HepG2 (cell line): ENCODE data around the gene RGR. TPM values are rescaled to one million over a fixed set of nuclear protein-coding genes. Genes with fewer than 3 reads are reported as not detected.
A peak's percentile ranks its signal among the peaks of the same experiment; 100 is the strongest.

Experiments
- ATAC-seq: fragments of 200-7000 bp; cut with Tn5 transposase; 3 replicates; pipeline ENCODE4 v1.9.1; 2020; ENCODE audit warnings: mild to moderate bottlenecking, moderate library complexity
- BruUV-seq: library from RNA; stranded (reverse); fragments of 400-500 nt; replicated peaks from 2 replicates; lab custom pipeline; 2021; lab: Mats Ljungman, UMichigan
- CTCF ChIA-PET: fragments of 300-600 bp; formaldehyde crosslinking; extraction: SDS; loops from one replicate; lab custom pipeline; 2021; ENCODE audit warnings: low total read pairs, inconsistent platforms, low intra/inter-chr PET ratio; lab: Yijun Ruan, JAX
- POLR2A ChIA-PET: fragments of 350-600 bp; sonication (Branson Sonifier 250); formaldehyde crosslinking; loops from one replicate; lab custom pipeline; 2020; ENCODE audit warnings: antibody characterized with exemption, inconsistent platforms; lab: Yijun Ruan, JAX
- DNase-seq: peaks from one replicate; pipeline ENCODE4 v3.0.0-alpha.2; 2015; ENCODE audit warnings: low spot score
- FAIRE-seq: peaks from 3 replicates; lab custom pipeline; 2011; peaks lifted over from hg19 to GRCh38; lab: Jason Lieb, UNC
- H2AFZ ChIP-seq: one replicate; pipeline ENCODE4 v1.6.1; 2011; ENCODE audit warnings: low read length, inconsistent platforms
- H3K27ac ChIP-seq: fragments of 300-600 bp; 3 replicates; pipeline ENCODE4 v1.8.0; 2011; ENCODE audit warnings: mixed run types, mild to moderate bottlenecking, mixed read lengths, low read length, inconsistent platforms; ENCODE audit not compliant: insufficient read depth; ENCODE audit errors: extremely low read length
- H3K27me3 ChIP-seq, 2 experiments: fragments of 200-600 bp in 1 of 2; 2 replicates in 1 of 2; 3 replicates in 1 of 2; pipeline versions ENCODE4 v1.6.0 to v1.8.0; 2011; ENCODE audit warnings: low read length in 2 of 2, mild to moderate bottlenecking in 2 of 2, moderate library complexity in 2 of 2, inconsistent platforms in 1 of 2; ENCODE audit not compliant: insufficient read depth in 2 of 2, control insufficient read depth in 1 of 2
- H3K36me3 ChIP-seq, 2 experiments: fragments of 200-600 bp in 1 of 2; replicated peaks in 1 of 2; 2 replicates in 1 of 2; 3 replicates in 1 of 2; pipeline versions ENCODE4 v1.5.1 to v1.8.0; 2011; ENCODE audit warnings: low read length in 2 of 2, inconsistent platforms in 1 of 2; ENCODE audit not compliant: insufficient read depth in 2 of 2, control insufficient read depth in 1 of 2
- H3K4me1 ChIP-seq: 2 replicates; pipeline ENCODE4 v1.5.1; 2012; ENCODE audit warnings: low read length, inconsistent platforms; ENCODE audit not compliant: insufficient read depth
- H3K4me2 ChIP-seq: 2 replicates; pipeline ENCODE4 v1.6.0; 2011; ENCODE audit warnings: low read depth, low read length, inconsistent platforms
- H3K4me3 ChIP-seq, 3 experiments: fragments of 200-600 bp in 1 of 3; sonication (generic), shearing (Covaris generic) in 1 of 3; replicated peaks in 1 of 3; 2 replicates each; pipeline ENCODE4 v1.5.1; 2011 to 2016; ENCODE audit warnings: low read length in 3 of 3, inconsistent platforms in 2 of 3, low read depth in 2 of 3, mild to moderate bottlenecking in 2 of 3, control low read depth in 1 of 3, mixed read lengths in 1 of 3; ENCODE audit not compliant: insufficient read depth in 1 of 3
- H3K79me2 ChIP-seq: one replicate; pipeline ENCODE4 v1.6.1; 2011; ENCODE audit warnings: low read length, inconsistent platforms; ENCODE audit not compliant: insufficient read depth
- H3K9ac ChIP-seq: 2 replicates; pipeline ENCODE4 v1.6.0; 2011; ENCODE audit warnings: mild to moderate bottlenecking, low read depth, low read length, inconsistent platforms; ENCODE audit not compliant: insufficient read depth
- H3K9me3 ChIP-seq: 2 replicates; pipeline ENCODE4 v1.5.1; 2012; ENCODE audit warnings: mild to moderate bottlenecking, low read length
- H4K20me1 ChIP-seq: 2 replicates; pipeline ENCODE4 v1.6.0; 2011; ENCODE audit warnings: inconsistent platforms, mild to moderate bottlenecking, low read length, moderate library complexity; ENCODE audit not compliant: insufficient read depth
- ELF4 ChIP-seq: sonication (generic); formaldehyde crosslinking; IDR thresholded peaks from 2 replicates; pipeline ENCODE4 v1.5.0; 2020; ENCODE audit warnings: missing genetic modification reagents, mild to moderate bottlenecking, moderate library complexity, borderline replicate concordance
- GABPA ChIP-seq, 2 experiments: IDR thresholded peaks; 2 replicates each; pipeline ENCODE4 v1.6.1; 2011 to 2016; ENCODE audit warnings: low read depth in 2 of 2, low read length in 1 of 2, missing biosample characterization in 1 of 2, missing genetic modification characterization in 1 of 2
- GTF3A ChIP-seq: sonication (generic); formaldehyde crosslinking; conservative IDR thresholded peaks from 2 replicates; pipeline ENCODE4 v1.4.0; 2020; ENCODE audit warnings: mild to moderate bottlenecking, missing genetic modification reagents
- KDM4B ChIP-seq: sonication (generic); formaldehyde crosslinking; IDR thresholded peaks from 2 replicates; pipeline ENCODE4 v1.4.0; 2020; ENCODE audit warnings: missing genetic modification reagents
- MTA3 ChIP-seq: sonication (generic); formaldehyde crosslinking; IDR thresholded peaks from 2 replicates; pipeline ENCODE4 v1.4.0; 2020; ENCODE audit warnings: missing genetic modification reagents
- STAG1 ChIP-seq: sonication (generic); formaldehyde crosslinking; IDR thresholded peaks from 2 replicates; pipeline ENCODE4 v1.4.0; 2020; ENCODE audit warnings: missing genetic modification reagents
- TRIM24 ChIP-seq: sonication (generic); formaldehyde crosslinking; IDR thresholded peaks from 2 replicates; pipeline ENCODE4 v1.8.0; 2022; ENCODE audit warnings: mild to moderate bottlenecking, missing genetic modification reagents
- ZNF260 ChIP-seq: sonication (generic); formaldehyde crosslinking; IDR thresholded peaks from 2 replicates; pipeline ENCODE4 v1.4.0; 2020; ENCODE audit warnings: missing genetic modification reagents, low read depth, mild to moderate bottlenecking, borderline replicate concordance
- WGBS: methylation state at CpG from one replicate; pipeline ENCODE4 v1.1.6; 2017; ENCODE audit warnings: low lambda C conversion rate; 5-methylcytosine and 5-hydroxymethylcytosine counted together
- in situ Hi-C: cut with HindIII; loops from 2 replicates; pipeline ENCODE4 v1.10.0; 2017; ENCODE audit warnings: low pct_unique_long_range_greater_than_20kb; ENCODE audit not compliant: extremely low pct_ligation_motif_present
- intact Hi-C: fragments of 100-400 bp; cut with micrococcal nuclease; formaldehyde crosslinking; loops from one replicate; pipeline ENCODE4 v1.10.0; 2022; ENCODE audit not compliant: unreplicated experiment
- polyA plus RNA-seq, 8 experiments: library from polyadenylated mRNA; depleted of rRNA in 3 of 8; stranded (reverse) in 7 of 8; unstranded in 1 of 8; fragments of >200 nt; fragmentation: Illumina TruSeq in 4 of 8; extraction: Trizol in 4 of 8; gene quantifications; 2 replicates each; pipeline versions ENCODE4 v1.2.1 to v1.2.3, GENCODE V29; 2011 to 2016; ENCODE audit warnings: low read depth in 4 of 8, missing spikeins in 1 of 8, mixed read lengths in 1 of 8; ENCODE audit not compliant: insufficient read depth in 1 of 8
- total RNA-seq, 5 experiments: library from RNA; depleted of rRNA; stranded (reverse); fragments of >200 nt; fragmentation: Illumina TruSeq; extraction: Trizol; gene quantifications; 2 replicates each; pipeline ENCODE4 v1.2.3, GENCODE V29; 2016; ENCODE audit warnings: low read depth in 1 of 5
- TF ChIP-seq, protein P1 (sequence below): sonication (generic); formaldehyde crosslinking; conservative IDR thresholded peaks from 2 replicates; pipeline ENCODE4 v1.4.0; 2020; ENCODE audit warnings: missing genetic modification reagents
- TF ChIP-seq, protein P2 (sequence below): sonication (generic); formaldehyde crosslinking; IDR thresholded peaks from 2 replicates; pipeline ENCODE4 v1.5.0; 2020; ENCODE audit warnings: mild to moderate bottlenecking, missing genetic modification reagents, moderate library complexity

Gene RGR
- total and polyA plus RNA-seq, 2 of the 13 experiments (the other 11 are each of a cell fraction or from before 2014, with no cell fraction given) = 0.69 to 0.71 TPM

DNA sequence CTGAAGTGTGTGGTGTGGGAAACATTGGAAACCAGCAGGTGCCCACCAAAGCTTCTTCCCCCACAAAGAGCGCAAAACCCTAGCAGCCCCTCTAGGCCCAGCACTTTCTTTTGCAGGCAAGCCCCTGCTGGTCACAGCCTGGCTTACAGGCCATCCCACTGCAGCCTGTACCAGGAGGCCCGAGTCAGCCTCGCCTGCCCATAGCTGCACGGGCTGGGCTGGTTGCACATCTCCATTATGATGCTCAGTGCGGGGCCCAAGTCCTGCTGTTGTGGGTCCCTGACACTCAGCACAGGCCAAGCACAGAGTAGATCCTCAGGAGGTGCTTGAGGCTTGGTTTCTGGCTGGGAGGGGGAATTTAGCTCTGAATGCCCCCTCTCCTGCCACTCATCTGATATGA lies 42.5 kb upstream of the RGR start:
- TF ChIP-seq ZNF260 (CRISPR knock-in tag) (no peak), GTF3A (CRISPR knock-in tag) (no peak), MTA3 (CRISPR knock-in tag) (no peak), KDM4B (CRISPR knock-in tag) (no peak), ELF4 (CRISPR knock-in tag) (no peak), TRIM24 (CRISPR knock-in tag) (no peak)
- TF ChIP-seq, protein P1, sequence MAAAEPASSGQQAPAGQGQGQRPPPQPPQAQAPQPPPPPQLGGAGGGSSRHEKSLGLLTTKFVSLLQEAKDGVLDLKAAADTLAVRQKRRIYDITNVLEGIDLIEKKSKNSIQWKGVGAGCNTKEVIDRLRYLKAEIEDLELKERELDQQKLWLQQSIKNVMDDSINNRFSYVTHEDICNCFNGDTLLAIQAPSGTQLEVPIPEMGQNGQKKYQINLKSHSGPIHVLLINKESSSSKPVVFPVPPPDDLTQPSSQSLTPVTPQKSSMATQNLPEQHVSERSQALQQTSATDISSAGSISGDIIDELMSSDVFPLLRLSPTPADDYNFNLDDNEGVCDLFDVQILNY (CRISPR knock-in tag) = no peak
- H3K4me3 ChIP-seq = no peak overlapping the region
- 26% methylated on average over 4 of the region's 5 CpGs for WGBS
- no TSS peak for BruUV-seq
- FAIRE-seq (no peak), DNase-seq (no peak), ATAC-seq (peak; percentile 61)
- no peak overlapping the region for H3K4me2 ChIP-seq
- no peaks in the 10 kb centered on the region for H3K9me3 ChIP-seq
- intact Hi-C loops (no loop called here), in situ Hi-C loops (no loop called here)
- no peak overlapping the region for H3K27ac ChIP-seq
- no peaks in the 10 kb centered on the region for H3K79me2 ChIP-seq
- ChIA-PET POLR2A (no interaction called here), CTCF (no interaction called here)
- H3K27me3 ChIP-seq = peaks cover 4 to 28% of the 10 kb centered on the region in 2 experiments; a peak in 3 of 5 replicates
- H3K9ac ChIP-seq = no peak overlapping the region
- H4K20me1 ChIP-seq = no peaks in the 10 kb centered on the region
- no peak overlapping the region for H2AFZ ChIP-seq
- H3K4me1 ChIP-seq = no peaks in the 10 kb centered on the region
- H3K36me3 ChIP-seq = no peaks in the 10 kb centered on the region

DNA sequence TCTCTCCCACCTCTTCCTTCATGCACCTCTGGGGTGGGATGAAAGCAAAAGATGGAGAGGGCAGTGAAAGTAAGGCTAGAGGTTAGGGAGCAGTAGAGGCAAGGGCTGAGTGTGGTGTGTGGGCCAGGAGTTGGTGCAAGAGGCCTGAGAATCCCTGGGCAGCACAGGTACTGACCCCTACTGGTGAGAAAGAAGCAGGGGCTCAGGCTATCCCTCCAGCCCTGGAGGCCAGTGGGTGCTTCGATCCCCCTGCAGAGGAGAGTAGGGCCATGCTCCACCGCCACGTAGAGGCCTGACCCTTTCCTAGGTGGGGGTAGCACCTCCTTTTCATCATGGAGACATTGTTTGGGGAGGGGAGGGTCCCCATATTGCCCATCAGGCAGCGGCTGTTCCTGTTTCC lies 40.7 kb upstream of the RGR start:
- H3K27ac ChIP-seq = no peak overlapping the region
- H3K4me1 ChIP-seq = no peaks in the 10 kb centered on the region
- intact Hi-C loops = no loop called here
- no peak for FAIRE-seq
- 100% methylated on average over 1 of the region's 4 CpGs for WGBS
- no peaks in the 10 kb centered on the region for H4K20me1 ChIP-seq
- no peaks in the 10 kb centered on the region for H3K36me3 ChIP-seq
- H2AFZ ChIP-seq = no peak overlapping the region
- CTCF ChIA-PET = interaction anchor here (3.7 kb wide), 1 partner anchor 78 kb away, joined by 22 read pairs; no protein-coding TSS in a partner anchor
- no peaks in the 10 kb centered on the region for H3K9me3 ChIP-seq
- TF ChIP-seq, protein P2, sequence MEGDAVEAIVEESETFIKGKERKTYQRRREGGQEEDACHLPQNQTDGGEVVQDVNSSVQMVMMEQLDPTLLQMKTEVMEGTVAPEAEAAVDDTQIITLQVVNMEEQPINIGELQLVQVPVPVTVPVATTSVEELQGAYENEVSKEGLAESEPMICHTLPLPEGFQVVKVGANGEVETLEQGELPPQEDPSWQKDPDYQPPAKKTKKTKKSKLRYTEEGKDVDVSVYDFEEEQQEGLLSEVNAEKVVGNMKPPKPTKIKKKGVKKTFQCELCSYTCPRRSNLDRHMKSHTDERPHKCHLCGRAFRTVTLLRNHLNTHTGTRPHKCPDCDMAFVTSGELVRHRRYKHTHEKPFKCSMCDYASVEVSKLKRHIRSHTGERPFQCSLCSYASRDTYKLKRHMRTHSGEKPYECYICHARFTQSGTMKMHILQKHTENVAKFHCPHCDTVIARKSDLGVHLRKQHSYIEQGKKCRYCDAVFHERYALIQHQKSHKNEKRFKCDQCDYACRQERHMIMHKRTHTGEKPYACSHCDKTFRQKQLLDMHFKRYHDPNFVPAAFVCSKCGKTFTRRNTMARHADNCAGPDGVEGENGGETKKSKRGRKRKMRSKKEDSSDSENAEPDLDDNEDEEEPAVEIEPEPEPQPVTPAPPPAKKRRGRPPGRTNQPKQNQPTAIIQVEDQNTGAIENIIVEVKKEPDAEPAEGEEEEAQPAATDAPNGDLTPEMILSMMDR (CRISPR knock-in tag) = peak; percentile 49
- TF ChIP-seq STAG1 (CRISPR knock-in tag) (peak; percentile 27), GABPA (IDR thresholded peaks at IDR 0.05; ENCODE audit: low read depth, low read length) (no peak), GABPA (CRISPR knock-in tag; IDR thresholded peaks at IDR 0.05; ENCODE audit: low read depth) (no peak)
- H3K9ac ChIP-seq = no peak overlapping the region
- in situ Hi-C loops = no loop called here
- POLR2A ChIA-PET = no interaction called here
- peak; percentile 12 for DNase-seq
- peak; percentile 80 for ATAC-seq
- peaks cover 1 to 17% of the 10 kb centered on the region in 2 experiments; a peak in 3 of 5 replicates for H3K27me3 ChIP-seq
- H3K4me2 ChIP-seq = no peak overlapping the region
- no TSS peak for BruUV-seq
- no peak overlapping the region for H3K4me3 ChIP-seq
- H3K79me2 ChIP-seq = no peaks in the 10 kb centered on the region
